Skeletal muscle cell (primary cell): ENCODE data around the gene DYNLRB1.

Source experiments
- DNase-seq: peaks from one replicate; pipeline ENCODE4 v3.0.0-alpha.2; 2010; ENCODE audit warnings: low read depth
- H3K4me3 ChIP-seq: 2 replicates; pipeline ENCODE4 v1.5.1; 2011; ENCODE audit warnings: low read depth, mild to moderate bottlenecking, control low read depth, low read length, moderate library complexity

Gene DYNLRB1

GRCh38 chr20:34547844-34548613 lies 31.8 kb downstream of the DYNLRB1 start:
- H3K4me3 ChIP-seq, result no peak overlapping the region
- DNase-seq, result no peak

GRCh38 chr20:34549291-34549928 lies 33.2 kb downstream of the DYNLRB1 start:
- no peak for DNase-seq
- no peak overlapping the region for H3K4me3 ChIP-seq

- no peak overlapping the region for H3K4me3 ChIP-seq
- no peak for DNase-seq
Measured at GRCh38 chr20:34549929-34550305, 33.7 kb downstream of the DYNLRB1 start.

GRCh38 chr20:34552569-34552968 lies 36.3 kb downstream of the DYNLRB1 start:
- DNase-seq, result no peak

GRCh38 chr20:34553366-34553867 lies 37.2 kb downstream of the DYNLRB1 start:
- no peak overlapping the region for H3K4me3 ChIP-seq
- DNase-seq, result no peak

More at GRCh38 chr20:34552569-34552968, 36.3 kb downstream of the DYNLRB1 start:
- H3K4me3 ChIP-seq, result no peak overlapping the region

- DNase-seq, result no peak
- peak overlapping the region; percentile 60 for H3K4me3 ChIP-seq
Measured at GRCh38 chr20:34557936-34558319, 41.7 kb downstream of the DYNLRB1 start.

- peak; percentile 91 for DNase-seq
- peak within 1 kb of the TSS; percentile 60 for H3K4me3 ChIP-seq
Measured at GRCh38 chr20:34558320-34559218, 42.3 kb downstream of the DYNLRB1 start, which contains the start of gene MAP1LC3A. Gene MAP1LC3A, plus strand, starts transcription at chr20:34558718. Its CDS starts 151 bp downstream, at chr20:34558869.

- peak overlapping the region; percentile 60 for H3K4me3 ChIP-seq
- DNase-seq, result no peak
Measured at GRCh38 chr20:34559311-34560140, 43.3 kb downstream of the DYNLRB1 start.

- DNase-seq, result no peak
- no peak overlapping the region for H3K4me3 ChIP-seq
Measured at GRCh38 chr20:34560141-34560523, 43.9 kb downstream of the DYNLRB1 start.

- no peak overlapping the region for H3K4me3 ChIP-seq
- no peak for DNase-seq
Measured at GRCh38 chr20:34560614-34561013, 44.4 kb downstream of the DYNLRB1 start.

- H3K4me3 ChIP-seq, result no peak overlapping the region
- DNase-seq, result no peak
Measured at GRCh38 chr20:34561661-34562060, 45.4 kb downstream of the DYNLRB1 start.

GRCh38 chr20:34562641-34563040 lies 46.4 kb downstream of the DYNLRB1 start:
- no peak for DNase-seq
- no peak overlapping the region for H3K4me3 ChIP-seq

- no peak for DNase-seq
- no peak overlapping the region for H3K4me3 ChIP-seq
Measured at GRCh38 chr20:34564833-34565232, 48.6 kb downstream of the DYNLRB1 start.

- DNase-seq, result no peak
- no peak overlapping the region for H3K4me3 ChIP-seq
Measured at GRCh38 chr20:34566978-34567891, 51.0 kb downstream of the DYNLRB1 start.

GRCh38 chr20:34567892-34568865 lies 52.0 kb downstream of the DYNLRB1 start:
- DNase-seq, result no peak
- no peak overlapping the region for H3K4me3 ChIP-seq

GRCh38 chr20:34569598-34569997 lies 53.4 kb downstream of the DYNLRB1 start:
- no peak for DNase-seq
- no peak overlapping the region for H3K4me3 ChIP-seq

- no peak overlapping the region for H3K4me3 ChIP-seq
- no peak for DNase-seq
Measured at GRCh38 chr20:34570859-34571306, 54.7 kb downstream of the DYNLRB1 start.
